Measurements from ENCODE around the gene LAMA1. TPM values are rescaled to one million over a fixed set of nuclear protein-coding genes. Genes with fewer than 3 reads are reported as not detected.

Gene LAMA1
- total RNA-seq, 1 donor from 2014 or later: 4.5 TPM

- no peak for DNase-seq
Measured at GRCh38 chr18:7105268-7105667, 12.3 kb downstream of the LAMA1 start.

GRCh38 chr18:7104649-7105048, 12.9 kb downstream of the LAMA1 start:
- no peak for DNase-seq

GRCh38 chr18:7102131-7102530, 15.5 kb downstream of the LAMA1 start:
- DNase-seq: no peak

- DNase-seq: no peak
Measured at GRCh38 chr18:7096838-7097237, 20.8 kb downstream of the LAMA1 start.

- DNase-seq: peak; percentile 44
Measured at GRCh38 chr18:7094427-7094826, 23.2 kb downstream of the LAMA1 start.

GRCh38 chr18:7090771-7091170, 26.8 kb downstream of the LAMA1 start:
- no peak for DNase-seq

- no peak for DNase-seq
Measured at GRCh38 chr18:7089369-7089768, 28.2 kb downstream of the LAMA1 start.

- DNase-seq: peak; percentile 34
Measured at GRCh38 chr18:7084080-7085065, 33.2 kb downstream of the LAMA1 start.

GRCh38 chr18:7082671-7083070, 34.9 kb downstream of the LAMA1 start:
- no peak for DNase-seq

GRCh38 chr18:7079231-7079630, 38.4 kb downstream of the LAMA1 start:
- DNase-seq: no peak

- no peak for DNase-seq
Measured at GRCh38 chr18:7072593-7072992, 45.0 kb downstream of the LAMA1 start.

GRCh38 chr18:7071600-7071999, 46.0 kb downstream of the LAMA1 start:
- DNase-seq: no peak

- DNase-seq: no peak
Measured at GRCh38 chr18:7070466-7070865, 47.1 kb downstream of the LAMA1 start.

- DNase-seq: no peak
Measured at GRCh38 chr18:7068871-7069590, 48.6 kb downstream of the LAMA1 start.

GRCh38 chr18:7066965-7067555, 50.5 kb downstream of the LAMA1 start:
- DNase-seq: peak; percentile 5

- no peak for DNase-seq
Measured at GRCh38 chr18:7065736-7066135, 51.9 kb downstream of the LAMA1 start.

GRCh38 chr18:7064346-7064745, 53.3 kb downstream of the LAMA1 start:
- no peak for DNase-seq

- DNase-seq: no peak
Measured at GRCh38 chr18:7062811-7063210, 54.8 kb downstream of the LAMA1 start.

GRCh38 chr18:7062236-7062635, 55.4 kb downstream of the LAMA1 start:
- DNase-seq: no peak

- DNase-seq: peak; percentile 19
Measured at GRCh38 chr18:7059276-7059675, 58.3 kb downstream of the LAMA1 start.

GRCh38 chr18:7056026-7056425, 61.6 kb downstream of the LAMA1 start:
- DNase-seq: no peak

GRCh38 chr18:7049951-7050350, 67.6 kb downstream of the LAMA1 start:
- DNase-seq: no peak

GRCh38 chr18:7048081-7048480, 69.5 kb downstream of the LAMA1 start:
- no peak for DNase-seq

All from tongue (tissue), 2 donors.